ENCODE data around the gene ZSWIM7. TPM values are rescaled to one million over a fixed set of nuclear protein-coding genes. Genes with fewer than 3 reads are reported as not detected.
A peak's percentile ranks its signal among the peaks of the same experiment; 100 is the strongest.

Gene ZSWIM7
- total RNA-seq, 1 donor from 2014 or later, result 24.5 TPM

DNA sequence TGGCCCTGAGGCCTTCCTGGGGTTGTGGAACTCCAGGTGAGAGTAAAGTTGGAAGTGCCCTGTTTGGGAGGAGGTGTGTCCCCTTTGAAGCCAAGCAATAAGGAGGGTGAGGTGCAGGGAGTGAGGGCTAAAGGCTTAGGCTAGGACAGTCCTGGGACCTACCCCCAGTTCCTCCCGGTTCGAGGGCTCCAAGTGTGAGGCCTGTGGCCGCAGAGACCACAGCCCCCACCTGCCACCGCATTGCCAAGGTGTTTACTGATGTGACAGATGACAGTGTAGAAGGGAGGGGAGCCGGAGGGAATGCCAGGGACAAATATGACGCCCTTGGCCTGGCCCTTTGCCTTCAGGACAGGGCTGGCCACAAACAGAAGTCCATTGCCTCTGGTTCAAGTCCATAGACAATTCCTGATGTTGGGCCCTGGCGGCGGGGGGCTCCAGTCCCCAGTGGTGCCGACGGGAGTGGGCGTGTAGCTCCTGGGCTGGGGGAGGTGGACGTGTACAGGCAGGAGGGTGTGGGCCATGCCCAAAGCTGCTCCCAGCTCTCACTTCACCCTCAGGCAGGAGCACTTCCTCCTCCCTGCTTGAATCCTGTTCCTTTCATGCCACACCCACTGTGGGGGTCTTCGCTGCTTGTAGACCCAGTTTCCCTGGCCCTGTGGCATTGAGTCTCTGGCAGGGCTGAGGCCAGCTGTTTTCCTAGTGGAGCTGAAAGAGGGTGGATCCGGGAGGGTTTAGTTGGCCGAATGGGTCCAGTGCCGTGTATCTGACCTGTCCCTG is 51.3 kb downstream of the ZSWIM7 start:
- peaks cover 20 to 35% (median 28%) of the 10 kb centered on the region in 3 donors for H3K27me3 ChIP-seq (ENCODE audit: control insufficient read depth in 3 of 3, insufficient read depth in 3 of 3, low read length in 3 of 3)
- H3K9ac ChIP-seq (ENCODE audit: low read depth in 1 of 3, low read length in 3 of 3), result no peak overlapping the region
- peaks cover 5 to 14% (median 14%) of the 10 kb centered on the region in 3 donors for H3K4me1 ChIP-seq (ENCODE audit: control insufficient read depth in 3 of 3, insufficient read depth in 3 of 3, low read length in 3 of 3)
- no peak overlapping the region for H3K27ac ChIP-seq (ENCODE audit: low read depth, low read length)
- no peaks in the 10 kb centered on the region for H3K9me3 ChIP-seq (ENCODE audit: control insufficient read depth in 3 of 3, low read length in 3 of 3)
- H3K4me3 ChIP-seq (ENCODE audit: low read length in 3 of 3), result no peak overlapping the region
- no peaks in the 10 kb centered on the region for H3K36me3 ChIP-seq (ENCODE audit: control insufficient read depth in 3 of 3, insufficient read depth in 3 of 3, low read length in 3 of 3)

DNA sequence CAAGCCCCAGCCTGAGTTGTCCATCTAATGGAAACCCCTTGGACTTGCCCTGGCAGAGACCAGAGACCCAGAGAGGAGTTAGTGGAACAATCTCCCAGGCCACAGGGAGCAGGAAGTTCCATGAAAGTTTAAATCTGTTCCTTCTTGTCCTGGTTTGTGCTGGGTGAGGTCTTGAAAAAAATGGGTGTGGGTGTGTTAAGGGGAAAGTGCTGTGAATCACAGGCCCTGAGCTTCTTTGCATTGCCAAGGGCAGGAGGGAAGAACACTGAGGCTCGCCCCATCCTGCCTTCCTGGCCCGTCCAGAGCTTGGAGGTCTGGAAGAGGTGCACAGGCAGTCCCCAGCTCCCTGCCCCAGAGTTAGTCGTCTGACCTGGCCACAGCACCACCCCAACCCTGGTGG is 52.2 kb downstream of the ZSWIM7 start:
- Histone ChIP-seq H3K27me3 (ENCODE audit: control insufficient read depth in 3 of 3, insufficient read depth in 3 of 3, low read length in 3 of 3) (peaks cover 20 to 36% (median 28%) of the 10 kb centered on the region in 3 donors), H3K9me3 (ENCODE audit: control insufficient read depth in 3 of 3, low read length in 3 of 3) (no peaks in the 10 kb centered on the region), H3K4me3 (ENCODE audit: low read length in 3 of 3) (no peak overlapping the region), H3K27ac (ENCODE audit: low read depth, low read length) (no peak overlapping the region), H3K36me3 (ENCODE audit: control insufficient read depth in 3 of 3, insufficient read depth in 3 of 3, low read length in 3 of 3) (no peaks in the 10 kb centered on the region), H3K9ac (ENCODE audit: low read depth in 1 of 3, low read length in 3 of 3) (no peak overlapping the region), H3K4me1 (ENCODE audit: control insufficient read depth in 3 of 3, insufficient read depth in 3 of 3, low read length in 3 of 3) (peaks cover 5 to 14% (median 14%) of the 10 kb centered on the region in 3 donors)

DNA sequence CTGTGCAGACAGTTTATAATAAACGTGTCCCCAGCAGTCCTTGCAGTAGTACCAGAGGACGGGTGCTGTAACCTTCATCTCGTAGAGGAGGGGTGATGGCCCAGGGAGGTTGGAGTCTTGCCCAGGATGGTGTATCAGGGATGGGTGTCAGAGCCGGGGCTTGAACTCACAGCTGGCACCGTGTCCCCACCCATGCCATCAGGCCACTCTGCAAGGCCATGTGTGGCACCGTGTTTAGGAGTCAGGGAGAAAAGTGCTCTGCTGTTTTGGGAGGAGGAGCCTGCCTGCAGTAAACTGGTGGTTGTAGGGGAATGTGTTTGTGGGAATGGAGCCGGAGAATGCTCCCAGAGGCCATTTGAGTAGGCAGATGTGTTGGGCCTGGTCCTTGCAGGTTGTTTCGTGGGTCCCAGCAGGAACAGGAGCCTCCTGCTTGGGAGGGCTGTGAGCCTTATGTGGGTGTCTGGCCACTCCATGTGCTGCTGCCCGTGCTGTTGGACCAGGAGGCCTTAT is 52.8 kb downstream of the ZSWIM7 start:
- Histone ChIP-seq H3K9ac (ENCODE audit: low read depth in 1 of 3, low read length in 3 of 3) (peak overlapping the region in 1 of 3 donors; percentile 25), H3K36me3 (ENCODE audit: control insufficient read depth in 3 of 3, insufficient read depth in 3 of 3, low read length in 3 of 3) (no peaks in the 10 kb centered on the region), H3K9me3 (ENCODE audit: control insufficient read depth in 3 of 3, low read length in 3 of 3) (no peaks in the 10 kb centered on the region), H3K4me3 (ENCODE audit: low read length in 3 of 3) (peak overlapping the region in 1 of 3 donors; percentile 3), H3K4me1 (ENCODE audit: control insufficient read depth in 3 of 3, insufficient read depth in 3 of 3, low read length in 3 of 3) (peaks cover 5 to 14% (median 14%) of the 10 kb centered on the region in 3 donors), H3K27me3 (ENCODE audit: control insufficient read depth in 3 of 3, insufficient read depth in 3 of 3, low read length in 3 of 3) (peaks cover 20 to 36% (median 28%) of the 10 kb centered on the region in 3 donors), H3K27ac (ENCODE audit: low read depth, low read length) (no peak overlapping the region)

DNA sequence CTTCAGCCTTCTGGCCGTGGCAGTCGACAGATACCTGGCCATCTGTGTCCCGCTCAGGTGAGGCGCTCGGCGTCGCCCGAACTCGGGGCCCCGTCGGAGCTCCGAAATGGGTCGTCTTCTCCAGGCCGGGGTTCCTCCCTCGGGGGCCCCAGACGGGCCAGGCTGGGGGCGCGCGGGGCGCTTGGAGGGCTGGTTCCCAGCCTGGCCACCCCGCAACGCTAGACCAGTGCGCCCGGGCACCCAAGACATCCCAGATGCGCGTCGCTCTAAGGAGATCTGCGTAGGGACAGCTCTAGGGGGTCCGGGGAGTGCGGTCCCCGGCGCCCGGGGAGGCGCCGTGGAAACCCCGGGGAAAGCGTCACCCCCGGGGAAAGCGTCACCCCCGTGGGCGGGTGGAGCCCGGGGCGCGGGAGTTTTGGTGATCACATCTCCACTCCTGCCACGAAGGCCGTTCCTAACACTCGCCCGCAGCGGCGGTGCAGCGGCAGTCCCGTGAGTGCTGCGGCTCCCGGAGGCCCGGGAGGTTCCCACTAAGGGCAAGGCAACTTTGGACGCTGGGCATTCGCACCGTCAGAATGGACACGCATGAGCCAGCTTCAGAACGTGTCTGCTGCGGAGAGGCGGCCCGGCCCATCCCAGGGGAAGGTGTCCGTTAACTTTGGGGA is 53.8 kb downstream of the ZSWIM7 start:
- Histone ChIP-seq H3K9ac (ENCODE audit: low read depth in 1 of 3, low read length in 3 of 3) (peak overlapping the region in 1 of 3 donors; percentile 54), H3K4me3 (ENCODE audit: low read length in 3 of 3) (peak overlapping the region; percentile 82 to 85 (median 84)), H3K4me1 (ENCODE audit: control insufficient read depth in 3 of 3, insufficient read depth in 3 of 3, low read length in 3 of 3) (peaks cover 5 to 14% (median 14%) of the 10 kb centered on the region in 3 donors), H3K27ac (ENCODE audit: low read depth, low read length) (no peak overlapping the region), H3K36me3 (ENCODE audit: control insufficient read depth in 3 of 3, insufficient read depth in 3 of 3, low read length in 3 of 3) (no peaks in the 10 kb centered on the region), H3K9me3 (ENCODE audit: control insufficient read depth in 3 of 3, low read length in 3 of 3) (no peaks in the 10 kb centered on the region), H3K27me3 (ENCODE audit: control insufficient read depth in 3 of 3, insufficient read depth in 3 of 3, low read length in 3 of 3) (peaks cover 20 to 36% (median 32%) of the 10 kb centered on the region in 3 donors)

DNA sequence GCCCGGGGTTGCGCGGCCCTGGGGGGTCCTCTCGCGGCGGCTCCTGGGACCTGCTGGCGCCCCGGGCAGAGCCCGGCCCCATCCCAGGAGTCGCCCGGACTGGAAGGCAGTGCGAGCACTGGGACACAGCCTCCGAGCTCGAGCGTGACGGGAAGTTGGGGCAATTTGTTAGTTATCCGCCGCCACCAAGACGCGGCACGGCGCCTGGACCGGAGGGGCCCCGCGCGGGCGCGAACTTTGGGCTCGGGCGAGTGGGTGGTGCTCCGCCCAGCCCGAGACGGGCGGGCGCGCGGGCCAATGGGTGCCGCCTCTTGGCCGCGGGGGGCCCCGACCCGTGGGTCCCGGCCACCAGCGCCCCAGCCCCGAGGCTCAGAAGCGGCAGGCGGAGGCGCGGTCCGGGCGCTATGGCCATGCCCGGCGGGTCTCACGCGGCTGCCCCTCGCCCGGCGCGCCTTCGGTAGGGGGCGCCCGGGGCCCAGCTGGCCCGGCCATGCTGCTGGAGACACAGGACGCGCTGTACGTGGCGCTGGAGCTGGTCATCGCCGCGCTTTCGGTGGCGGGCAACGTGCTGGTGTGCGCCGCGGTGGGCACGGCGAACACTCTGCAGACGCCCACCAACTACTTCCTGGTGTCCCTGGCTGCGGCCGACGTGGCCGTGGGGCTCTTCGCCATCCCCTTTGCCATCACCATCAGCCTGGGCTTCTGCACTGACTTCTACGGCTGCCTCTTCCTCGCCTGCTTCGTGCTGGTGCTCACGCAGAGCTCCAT is 54.6 kb downstream of the ZSWIM7 start, which contains the start of gene ADORA2B:
TSS of gene ADORA2B (plus strand) at position 372 of the 768 bp plus-strand sequence. CDS start at position 491, 119 bp downstream.
- no peaks in the 10 kb centered on the region for H3K9me3 ChIP-seq (ENCODE audit: control insufficient read depth in 3 of 3, low read length in 3 of 3)
- H3K27ac ChIP-seq (ENCODE audit: low read depth, low read length), result no peak within 1 kb of the TSS
- H3K36me3 ChIP-seq (ENCODE audit: control insufficient read depth in 3 of 3, insufficient read depth in 3 of 3, low read length in 3 of 3), result no peaks in the 10 kb centered on the region
- peak within 1 kb of the TSS in 2 of 3 donors; percentile 53 to 57 for H3K9ac ChIP-seq (ENCODE audit: low read depth in 1 of 3, low read length in 3 of 3)
- peak within 1 kb of the TSS; percentile 82 to 85 (median 84) for H3K4me3 ChIP-seq (ENCODE audit: low read length in 3 of 3)
- H3K27me3 ChIP-seq (ENCODE audit: control insufficient read depth in 3 of 3, insufficient read depth in 3 of 3, low read length in 3 of 3), result peaks cover 20 to 36% (median 33%) of the 10 kb centered on the region in 3 donors
- peaks cover 5 to 14% (median 14%) of the 10 kb centered on the region in 3 donors for H3K4me1 ChIP-seq (ENCODE audit: control insufficient read depth in 3 of 3, insufficient read depth in 3 of 3, low read length in 3 of 3)

DNA sequence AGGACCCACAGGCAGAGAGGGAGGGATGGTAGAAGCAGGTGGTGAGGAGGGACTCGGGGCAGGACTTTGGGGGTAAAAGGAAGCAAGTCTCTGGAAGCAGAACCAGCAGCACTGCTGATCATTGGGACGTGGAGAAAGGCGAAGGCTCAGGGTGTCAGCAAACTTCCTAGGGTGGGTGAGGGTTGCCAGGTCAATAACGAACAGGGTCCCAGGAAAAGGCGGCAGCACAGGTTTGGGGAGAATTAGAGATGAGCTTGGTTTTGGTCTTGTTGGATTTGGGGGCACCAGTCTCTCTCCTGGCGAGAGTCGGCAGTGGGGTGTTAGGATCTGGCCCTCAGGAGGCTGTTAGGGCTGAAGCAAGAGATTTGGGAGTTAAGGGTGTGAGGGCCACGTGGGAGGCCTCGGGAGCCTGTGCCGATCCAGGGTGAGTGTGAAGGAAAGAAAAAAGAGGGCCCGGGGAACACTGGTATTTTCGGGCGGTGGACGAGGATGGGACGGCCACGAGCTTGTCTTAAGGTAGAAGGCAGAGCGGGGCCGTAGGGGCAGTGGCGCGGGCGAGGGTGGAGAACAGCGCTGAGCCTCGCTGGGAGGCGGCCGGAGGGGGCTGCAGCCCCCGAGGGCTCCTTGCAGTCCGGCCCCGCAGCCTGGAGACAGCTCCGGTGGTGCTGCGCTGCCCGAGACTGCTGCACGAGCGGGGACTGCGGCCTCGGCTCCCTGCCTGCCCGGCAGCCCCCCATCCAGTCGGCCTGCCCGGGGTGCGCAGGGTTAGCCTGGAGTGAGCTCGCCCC is 55.3 kb downstream of the ZSWIM7 start:
- peak overlapping the region; percentile 51 to 85 (median 82) for H3K4me3 ChIP-seq (ENCODE audit: low read length in 3 of 3)
- H3K27me3 ChIP-seq (ENCODE audit: control insufficient read depth in 3 of 3, insufficient read depth in 3 of 3, low read length in 3 of 3), result peaks cover 20 to 36% (median 33%) of the 10 kb centered on the region in 3 donors
- no peaks in the 10 kb centered on the region for H3K36me3 ChIP-seq (ENCODE audit: control insufficient read depth in 3 of 3, insufficient read depth in 3 of 3, low read length in 3 of 3)
- peak overlapping the region in 2 of 3 donors; percentile 53 to 57 for H3K9ac ChIP-seq (ENCODE audit: low read depth in 1 of 3, low read length in 3 of 3)
- no peaks in the 10 kb centered on the region for H3K9me3 ChIP-seq (ENCODE audit: control insufficient read depth in 3 of 3, low read length in 3 of 3)
- no peak overlapping the region for H3K27ac ChIP-seq (ENCODE audit: low read depth, low read length)
- peaks cover 5 to 14% (median 14%) of the 10 kb centered on the region in 3 donors for H3K4me1 ChIP-seq (ENCODE audit: control insufficient read depth in 3 of 3, insufficient read depth in 3 of 3, low read length in 3 of 3)

DNA sequence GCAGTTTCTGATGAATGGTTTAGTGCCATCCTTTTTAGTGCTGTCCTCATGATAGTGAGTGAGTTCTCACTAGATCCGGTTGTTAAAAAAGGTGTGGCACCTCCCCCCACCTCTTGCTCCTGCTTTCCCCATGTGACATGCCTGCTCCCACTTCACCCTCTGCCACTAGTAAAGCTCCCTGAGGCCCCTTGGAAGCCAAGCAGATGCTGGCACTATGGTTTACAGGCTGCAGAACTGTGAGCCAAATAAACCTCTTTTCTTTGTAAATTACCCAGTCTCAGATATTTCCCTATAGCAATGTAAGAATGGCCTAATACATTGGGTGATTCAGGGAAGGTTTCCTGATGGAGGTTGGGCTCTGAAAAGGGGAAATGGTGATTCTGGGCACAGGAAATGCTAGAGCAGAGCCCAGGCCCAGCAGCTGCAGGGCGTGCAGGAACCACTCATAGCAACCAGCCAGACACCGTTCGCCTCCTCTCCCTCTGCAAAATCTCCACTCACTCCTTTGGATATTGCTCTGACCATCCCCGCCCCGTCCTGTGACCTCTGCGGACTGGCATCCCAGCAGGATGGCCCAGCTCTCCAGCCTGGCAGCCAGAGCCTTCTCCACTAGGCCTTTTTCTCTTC is 57.2 kb downstream of the ZSWIM7 start:
- no peak overlapping the region for H3K27ac ChIP-seq (ENCODE audit: low read depth, low read length)
- H3K27me3 ChIP-seq (ENCODE audit: control insufficient read depth in 3 of 3, insufficient read depth in 3 of 3, low read length in 3 of 3), result peaks cover 17 to 34% (median 29%) of the 10 kb centered on the region in 3 donors
- H3K4me1 ChIP-seq (ENCODE audit: control insufficient read depth in 3 of 3, insufficient read depth in 3 of 3, low read length in 3 of 3), result peaks cover 5 to 14% (median 14%) of the 10 kb centered on the region in 3 donors
- H3K4me3 ChIP-seq (ENCODE audit: low read length in 3 of 3), result no peak overlapping the region
- H3K9me3 ChIP-seq (ENCODE audit: control insufficient read depth in 3 of 3, low read length in 3 of 3), result no peaks in the 10 kb centered on the region
- H3K9ac ChIP-seq (ENCODE audit: low read depth in 1 of 3, low read length in 3 of 3), result no peak overlapping the region
- H3K36me3 ChIP-seq (ENCODE audit: control insufficient read depth in 3 of 3, insufficient read depth in 3 of 3, low read length in 3 of 3), result no peaks in the 10 kb centered on the region

DNA sequence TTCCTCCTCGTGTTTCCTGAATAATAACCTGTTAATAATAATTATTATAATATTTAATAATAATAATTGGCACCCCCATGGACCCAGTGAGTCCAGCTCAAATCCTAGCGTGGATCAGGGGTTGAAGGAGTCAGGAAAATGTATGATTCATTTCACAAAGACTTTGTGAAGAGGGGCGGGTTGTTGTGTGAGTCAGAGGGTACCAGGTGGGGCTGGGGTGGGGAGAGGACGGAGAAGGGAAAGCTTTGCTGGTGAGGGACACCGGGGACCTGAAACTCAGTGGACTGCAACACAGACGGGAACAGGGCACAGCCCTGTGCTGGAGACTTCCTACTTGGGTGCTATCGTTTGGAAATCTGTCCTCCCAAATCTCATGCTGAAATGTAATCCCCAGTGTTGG is 57.7 kb downstream of the ZSWIM7 start:
- H3K9me3 ChIP-seq (ENCODE audit: control insufficient read depth in 3 of 3, low read length in 3 of 3), result no peaks in the 10 kb centered on the region
- H3K4me1 ChIP-seq (ENCODE audit: control insufficient read depth in 3 of 3, insufficient read depth in 3 of 3, low read length in 3 of 3), result peaks cover 5 to 14% (median 14%) of the 10 kb centered on the region in 3 donors
- no peaks in the 10 kb centered on the region for H3K36me3 ChIP-seq (ENCODE audit: control insufficient read depth in 3 of 3, insufficient read depth in 3 of 3, low read length in 3 of 3)
- peaks cover 17 to 30% (median 27%) of the 10 kb centered on the region in 3 donors for H3K27me3 ChIP-seq (ENCODE audit: control insufficient read depth in 3 of 3, insufficient read depth in 3 of 3, low read length in 3 of 3)
- no peak overlapping the region for H3K4me3 ChIP-seq (ENCODE audit: low read length in 3 of 3)
- no peak overlapping the region for H3K9ac ChIP-seq (ENCODE audit: low read depth in 1 of 3, low read length in 3 of 3)
- no peak overlapping the region for H3K27ac ChIP-seq (ENCODE audit: low read depth, low read length)
